Sigmoid colon (tissue), 4 donors: ENCODE measurements around the gene DAB2IP.

Source experiments
- EP300 ChIP-seq, 4 donors: sonication (generic); formaldehyde crosslinking; IDR thresholded peaks; one replicate each; pipeline ENCODE4 v1.6.1; 2017; ENCODE audit warnings: antibody characterized with exemption in 4 of 4
- POLR2AphosphoS5 ChIP-seq, 4 donors: sonication (generic); formaldehyde crosslinking; IDR thresholded peaks; one replicate each; pipeline ENCODE4 v1.6.1; 2017; ENCODE audit warnings: antibody characterized with exemption in 4 of 4
- TF ChIP-seq, protein P1 (sequence below), 4 experiments: fragments of 450-650 bp in 3 of 4; fragments of 200-600 bp in 1 of 4; IDR thresholded peaks; one replicate each; pipeline ENCODE4 v1.5.1; 2016 to 2019; ENCODE audit warnings: antibody characterized with exemption in 4 of 4, mild to moderate bottlenecking in 3 of 4, moderate library complexity in 2 of 4

DNA sequence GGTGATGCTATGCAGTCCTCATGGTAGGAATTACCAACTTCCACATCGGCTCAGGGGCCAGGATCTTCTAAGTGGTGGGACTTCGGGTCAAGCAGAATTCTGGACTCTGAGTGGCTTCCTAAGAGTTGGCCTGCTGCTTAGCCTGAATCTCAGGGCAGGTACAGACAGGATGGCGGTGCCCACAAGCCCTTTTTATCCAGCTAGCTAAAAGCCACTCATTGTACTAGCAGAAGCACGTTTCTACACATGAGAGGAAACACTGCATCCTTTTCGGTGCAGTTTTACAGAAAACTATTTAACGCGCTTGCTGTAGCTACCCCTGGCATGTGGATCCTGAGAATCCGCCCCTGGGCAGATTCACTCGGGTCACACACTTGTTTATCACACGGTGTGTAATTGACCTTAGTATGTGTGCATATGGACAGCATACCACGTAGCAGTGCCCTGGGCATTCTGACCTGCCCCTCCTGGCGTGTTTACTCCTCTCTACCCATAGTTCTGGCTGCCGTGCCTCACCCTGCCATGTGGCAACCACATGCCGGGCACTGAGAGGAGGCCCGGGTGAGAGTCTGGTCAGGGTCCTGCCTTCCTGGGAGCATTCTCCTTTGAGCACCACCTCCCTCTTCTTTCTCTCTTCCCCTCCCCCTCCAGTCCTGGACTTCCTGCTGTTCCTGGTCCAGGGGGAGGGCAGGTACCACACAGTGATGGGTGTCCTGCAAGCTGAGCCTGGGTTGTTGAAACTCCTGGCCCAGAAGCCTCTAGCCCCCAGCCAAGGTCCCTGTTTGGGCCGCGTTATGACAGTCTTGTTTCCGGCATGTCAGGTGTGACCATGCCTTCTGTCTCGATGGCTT, 65.9 kb downstream of the DAB2IP start:
- TF ChIP-seq EP300 (IDR thresholded peaks at IDR 0.05), result no peak
- TF ChIP-seq, protein P1, sequence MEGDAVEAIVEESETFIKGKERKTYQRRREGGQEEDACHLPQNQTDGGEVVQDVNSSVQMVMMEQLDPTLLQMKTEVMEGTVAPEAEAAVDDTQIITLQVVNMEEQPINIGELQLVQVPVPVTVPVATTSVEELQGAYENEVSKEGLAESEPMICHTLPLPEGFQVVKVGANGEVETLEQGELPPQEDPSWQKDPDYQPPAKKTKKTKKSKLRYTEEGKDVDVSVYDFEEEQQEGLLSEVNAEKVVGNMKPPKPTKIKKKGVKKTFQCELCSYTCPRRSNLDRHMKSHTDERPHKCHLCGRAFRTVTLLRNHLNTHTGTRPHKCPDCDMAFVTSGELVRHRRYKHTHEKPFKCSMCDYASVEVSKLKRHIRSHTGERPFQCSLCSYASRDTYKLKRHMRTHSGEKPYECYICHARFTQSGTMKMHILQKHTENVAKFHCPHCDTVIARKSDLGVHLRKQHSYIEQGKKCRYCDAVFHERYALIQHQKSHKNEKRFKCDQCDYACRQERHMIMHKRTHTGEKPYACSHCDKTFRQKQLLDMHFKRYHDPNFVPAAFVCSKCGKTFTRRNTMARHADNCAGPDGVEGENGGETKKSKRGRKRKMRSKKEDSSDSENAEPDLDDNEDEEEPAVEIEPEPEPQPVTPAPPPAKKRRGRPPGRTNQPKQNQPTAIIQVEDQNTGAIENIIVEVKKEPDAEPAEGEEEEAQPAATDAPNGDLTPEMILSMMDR (IDR thresholded peaks at IDR 0.05), result no peak
- no peak for TF ChIP-seq POLR2AphosphoS5 (IDR thresholded peaks at IDR 0.05)
